ENCODE results near the gene SAE1. TPM values are rescaled to one million over a fixed set of nuclear protein-coding genes. Genes with fewer than 3 reads are reported as not detected.

SAE1 gene
- total RNA-seq, 1 experiment from 2014 or later = 234 TPM

DNA sequence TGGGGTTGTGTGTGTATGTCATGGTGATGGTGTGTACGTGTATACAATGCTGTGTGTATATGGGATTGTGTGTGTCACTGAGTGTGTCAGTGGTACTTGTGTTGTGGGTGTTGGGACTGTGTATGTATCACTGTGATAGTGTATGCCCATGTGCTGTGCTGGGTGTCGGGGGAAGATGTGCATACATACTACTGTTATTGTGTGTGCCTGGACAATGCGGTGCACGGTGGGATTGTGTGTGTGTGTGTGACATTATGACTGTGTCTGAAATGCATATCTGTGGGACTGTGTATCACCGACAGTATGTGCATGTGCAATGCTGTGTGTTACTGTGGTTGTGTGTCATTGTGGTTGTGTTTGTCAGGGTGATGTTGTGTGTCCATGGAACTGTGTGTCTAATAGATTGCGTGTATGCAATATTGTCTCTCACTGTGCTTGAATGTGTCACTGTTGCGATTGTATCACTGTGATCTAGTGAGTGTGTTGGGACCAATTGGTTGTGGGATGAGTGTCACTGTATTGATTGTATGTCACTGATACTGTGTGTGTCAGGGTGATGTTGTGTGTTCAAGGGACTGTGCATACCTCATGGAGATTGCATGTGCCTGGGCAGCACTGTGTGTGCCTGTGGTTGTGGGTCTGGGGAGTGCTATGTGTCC, 111.4 kb downstream of the SAE1 start:
- no peaks in the 10 kb centered on the region for H3K9me3 ChIP-seq (ENCODE audit: control insufficient read depth, low read depth, low read length)
- peaks cover 14% of the 10 kb centered on the region for H3K23me2 ChIP-seq (ENCODE audit: insufficient read length, low read depth, low read length, poor library complexity, severe bottlenecking)
- no peaks in the 10 kb centered on the region for H4K20me1 ChIP-seq (ENCODE audit: control insufficient read depth, insufficient read depth, insufficient read length)
- no peak overlapping the region for H4K8ac ChIP-seq (replicated peaks; ENCODE audit: insufficient read length, low read depth, low read length)
- no peaks in the 10 kb centered on the region for H3K79me2 ChIP-seq (ENCODE audit: insufficient read depth, low read length)
- no peak overlapping the region for H3K4ac ChIP-seq (ENCODE audit: low read depth, low read length)
- peaks cover 3% of the 10 kb centered on the region; the same call in 1 of the 2 replicates for H3K4me1 ChIP-seq (ENCODE audit: insufficient read depth, low read length)
- H3K4me2 ChIP-seq (ENCODE audit: insufficient read depth, insufficient read length, low read length) = no peak overlapping the region
- peak overlapping the region; percentile 3 for H3K18ac ChIP-seq (ENCODE audit: insufficient read length, low read depth, low read length)
- H2AK5ac ChIP-seq (ENCODE audit: insufficient read length, low read length) = no peak overlapping the region
- no peak overlapping the region for H4K91ac ChIP-seq (ENCODE audit: insufficient read length, low read depth, low read length)
- H3K9ac ChIP-seq (ENCODE audit: extremely low read depth, insufficient read length, low read length) = no peak overlapping the region
- Mint-ChIP-seq H3K27me3 (ENCODE audit: low read depth) (peaks cover 26% of the 10 kb centered on the region), H3K9me3 (no peaks in the 10 kb centered on the region; a peak in 1 of 5 replicates), H3K4me3 (no peak overlapping the region), H3K36me3 (ENCODE audit: insufficient read depth in 1 of 3, low read depth in 3 of 3) (no peaks in the 10 kb centered on the region; a peak in 1 of 7 replicates), H3K27ac (no peak overlapping the region), H3K4me1 (peaks cover 17 to 25% of the 10 kb centered on the region in 2 experiments)
- no peak overlapping the region for H3K14ac ChIP-seq (ENCODE audit: insufficient read depth, low read length)
- H3K23ac ChIP-seq (ENCODE audit: insufficient read length, low read depth, low read length) = no peak overlapping the region
- no peak overlapping the region for H2BK12ac ChIP-seq (ENCODE audit: insufficient read length, low read depth, low read length)
- H2BK15ac ChIP-seq (ENCODE audit: low read depth, low read length) = no peak overlapping the region
- H4K5ac ChIP-seq (ENCODE audit: insufficient read length, low read depth, low read length) = no peak overlapping the region
- H3K56ac ChIP-seq (ENCODE audit: insufficient read length, low read depth, low read length) = no peak overlapping the region
- no CpG with 5 or more reads among the region's 7 CpGs for WGBS (ENCODE audit: extremely low coverage, insufficient read length, low lambda C conversion rate)
- H3K27me3 ChIP-seq (ENCODE audit: insufficient read depth, low read length) = peaks cover 2% of the 10 kb centered on the region; the same call in 1 of the 2 replicates
- no peak overlapping the region for H2BK20ac ChIP-seq (ENCODE audit: low read depth, low read length, poor library complexity, severe bottlenecking)
- TF ChIP-seq, protein P1, sequence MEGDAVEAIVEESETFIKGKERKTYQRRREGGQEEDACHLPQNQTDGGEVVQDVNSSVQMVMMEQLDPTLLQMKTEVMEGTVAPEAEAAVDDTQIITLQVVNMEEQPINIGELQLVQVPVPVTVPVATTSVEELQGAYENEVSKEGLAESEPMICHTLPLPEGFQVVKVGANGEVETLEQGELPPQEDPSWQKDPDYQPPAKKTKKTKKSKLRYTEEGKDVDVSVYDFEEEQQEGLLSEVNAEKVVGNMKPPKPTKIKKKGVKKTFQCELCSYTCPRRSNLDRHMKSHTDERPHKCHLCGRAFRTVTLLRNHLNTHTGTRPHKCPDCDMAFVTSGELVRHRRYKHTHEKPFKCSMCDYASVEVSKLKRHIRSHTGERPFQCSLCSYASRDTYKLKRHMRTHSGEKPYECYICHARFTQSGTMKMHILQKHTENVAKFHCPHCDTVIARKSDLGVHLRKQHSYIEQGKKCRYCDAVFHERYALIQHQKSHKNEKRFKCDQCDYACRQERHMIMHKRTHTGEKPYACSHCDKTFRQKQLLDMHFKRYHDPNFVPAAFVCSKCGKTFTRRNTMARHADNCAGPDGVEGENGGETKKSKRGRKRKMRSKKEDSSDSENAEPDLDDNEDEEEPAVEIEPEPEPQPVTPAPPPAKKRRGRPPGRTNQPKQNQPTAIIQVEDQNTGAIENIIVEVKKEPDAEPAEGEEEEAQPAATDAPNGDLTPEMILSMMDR (conservative IDR thresholded peaks at IDR 0.05) = no peak
- no peak overlapping the region for H2BK5ac ChIP-seq (ENCODE audit: insufficient read length, low read length)
- no peaks in the 10 kb centered on the region for H3K79me1 ChIP-seq (ENCODE audit: insufficient read depth, low read depth, low read length, poor library complexity, severe bottlenecking)
- no peak overlapping the region for H2AFZ ChIP-seq (ENCODE audit: low read length)
- H2BK120ac ChIP-seq (ENCODE audit: low read depth, low read length, poor library complexity, severe bottlenecking) = no peak overlapping the region
- H3K27ac ChIP-seq (ENCODE audit: insufficient read length, low read depth, low read length) = no peak overlapping the region
- DNase-seq = no peak
- no peak overlapping the region for H3T11ph ChIP-seq (ENCODE audit: low read length)

Measured in H9 (cell line).